ENCODE data around the gene TMTC2.

DNA sequence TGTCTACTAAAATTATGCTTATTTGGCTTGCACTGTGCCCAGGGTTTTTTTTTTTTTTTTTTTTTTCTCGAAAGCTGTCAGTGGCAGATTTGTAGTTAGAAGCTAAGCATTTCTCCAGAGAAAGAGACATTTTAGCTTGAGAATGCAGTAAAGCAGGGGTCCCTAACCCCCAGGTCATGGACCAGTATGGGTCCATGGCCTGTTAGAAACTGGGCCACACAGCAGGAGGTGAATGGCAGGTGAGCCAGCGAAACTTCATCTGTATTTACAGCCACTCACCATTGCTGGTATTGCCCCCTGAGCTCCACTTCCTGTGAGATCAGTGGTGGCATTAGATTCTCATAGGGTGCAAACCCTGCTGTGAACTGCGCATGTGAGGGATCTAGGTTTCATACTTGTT lies 73.7 kb downstream of the TMTC2 start:
- TF ChIP-seq, protein P1, sequence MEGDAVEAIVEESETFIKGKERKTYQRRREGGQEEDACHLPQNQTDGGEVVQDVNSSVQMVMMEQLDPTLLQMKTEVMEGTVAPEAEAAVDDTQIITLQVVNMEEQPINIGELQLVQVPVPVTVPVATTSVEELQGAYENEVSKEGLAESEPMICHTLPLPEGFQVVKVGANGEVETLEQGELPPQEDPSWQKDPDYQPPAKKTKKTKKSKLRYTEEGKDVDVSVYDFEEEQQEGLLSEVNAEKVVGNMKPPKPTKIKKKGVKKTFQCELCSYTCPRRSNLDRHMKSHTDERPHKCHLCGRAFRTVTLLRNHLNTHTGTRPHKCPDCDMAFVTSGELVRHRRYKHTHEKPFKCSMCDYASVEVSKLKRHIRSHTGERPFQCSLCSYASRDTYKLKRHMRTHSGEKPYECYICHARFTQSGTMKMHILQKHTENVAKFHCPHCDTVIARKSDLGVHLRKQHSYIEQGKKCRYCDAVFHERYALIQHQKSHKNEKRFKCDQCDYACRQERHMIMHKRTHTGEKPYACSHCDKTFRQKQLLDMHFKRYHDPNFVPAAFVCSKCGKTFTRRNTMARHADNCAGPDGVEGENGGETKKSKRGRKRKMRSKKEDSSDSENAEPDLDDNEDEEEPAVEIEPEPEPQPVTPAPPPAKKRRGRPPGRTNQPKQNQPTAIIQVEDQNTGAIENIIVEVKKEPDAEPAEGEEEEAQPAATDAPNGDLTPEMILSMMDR (IDR thresholded peaks at IDR 0.05; ENCODE audit: insufficient read depth, low read length, poor library complexity, severe bottlenecking): no peak
- TF ChIP-seq EZH2phosphoT487 (conservative IDR thresholded peaks at IDR 0.05; ENCODE audit: low read length): no peak

Measured in SU-DHL-6 (cell line).